DMS 273 treated with DMSO at 0.1 percent for 48 hours (cell line): ENCODE measurements around the gene CACNG3.
"Not testable (repeated sequence)": the region's sequence is repeated elsewhere in the genome, so short reads cannot be mapped to it uniquely, and the experiment has no call there.

ENCODE experiments used
- DNase-seq: peaks from one replicate; lab custom pipeline; 2025; lab: John Stamatoyannopoulos, UW

Gene CACNG3

GRCh38 chr16:24332582-24333090, 76.5 kb downstream of the CACNG3 start:
- DNase-seq = no peak

DNA sequence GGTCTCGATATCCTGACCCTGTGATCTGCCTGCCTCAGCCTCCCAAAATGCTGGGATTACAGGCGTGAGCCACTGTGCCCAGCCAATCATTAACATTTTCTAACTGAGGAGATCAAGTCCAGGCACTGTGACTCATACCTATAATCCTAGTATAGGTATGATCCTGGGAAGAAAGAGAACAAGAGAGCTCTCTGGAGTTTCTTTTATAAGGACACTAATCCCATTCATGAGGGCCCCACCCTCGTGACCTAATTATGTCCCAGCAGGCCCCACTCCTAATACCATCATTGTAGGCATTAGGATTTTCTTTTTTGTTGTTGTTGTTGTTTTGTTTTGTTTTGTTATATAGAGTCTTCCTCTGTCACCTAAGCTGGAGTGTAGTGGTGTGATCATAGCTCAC, 80.4 kb downstream of the CACNG3 start:
- DNase-seq = no peak

DNA sequence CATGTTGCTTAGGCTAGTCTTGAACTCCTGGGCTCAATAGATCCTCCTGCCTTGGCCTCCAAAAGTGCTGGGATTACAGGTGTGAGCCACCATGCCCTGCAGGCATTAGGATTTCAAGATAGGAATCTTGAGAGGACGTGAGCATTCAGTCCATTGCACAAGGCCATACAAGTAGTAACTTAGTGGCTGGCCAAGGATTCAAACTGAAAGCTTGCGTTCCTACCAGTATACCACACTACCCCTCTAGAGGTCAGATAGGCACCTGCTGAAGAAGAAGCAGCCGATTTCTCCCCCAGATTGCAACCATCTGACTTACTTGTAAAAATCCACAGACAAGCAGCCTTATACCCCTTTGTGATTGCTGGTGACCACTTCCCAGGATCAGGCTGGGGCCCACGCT, 80.9 kb downstream of the CACNG3 start:
- DNase-seq = no peak

- DNase-seq = not testable (repeated sequence)
These were observed 87.7 kb downstream of the CACNG3 start for GRCh38 chr16:24343829-24344228.

GRCh38 chr16:24344784-24345183, 88.6 kb downstream of the CACNG3 start:
- DNase-seq = no peak

- DNase-seq = no peak
These were observed 89.6 kb downstream of the CACNG3 start for GRCh38 chr16:24345704-24346103.

DNA sequence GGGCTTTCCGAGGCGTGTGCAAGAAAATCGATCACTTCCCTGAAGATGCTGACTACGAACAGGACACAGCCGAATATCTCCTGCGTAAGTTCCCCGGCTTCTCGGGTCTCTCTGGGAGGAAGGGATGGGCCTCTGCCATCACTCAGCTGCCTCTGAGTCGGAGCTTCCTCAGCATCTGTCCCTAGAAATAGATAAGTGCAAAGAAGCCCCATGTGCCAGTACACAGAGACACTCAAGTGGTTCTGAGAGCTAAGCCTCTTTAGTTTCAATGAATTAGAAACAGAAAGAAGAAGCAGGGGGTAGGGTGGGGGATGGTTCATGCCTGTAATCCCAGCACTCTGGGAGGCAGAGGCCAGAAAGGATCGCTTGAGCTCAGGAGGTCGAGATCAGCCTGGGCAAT, 90.6 kb downstream of the CACNG3 start:
- no peak for DNase-seq

DNA sequence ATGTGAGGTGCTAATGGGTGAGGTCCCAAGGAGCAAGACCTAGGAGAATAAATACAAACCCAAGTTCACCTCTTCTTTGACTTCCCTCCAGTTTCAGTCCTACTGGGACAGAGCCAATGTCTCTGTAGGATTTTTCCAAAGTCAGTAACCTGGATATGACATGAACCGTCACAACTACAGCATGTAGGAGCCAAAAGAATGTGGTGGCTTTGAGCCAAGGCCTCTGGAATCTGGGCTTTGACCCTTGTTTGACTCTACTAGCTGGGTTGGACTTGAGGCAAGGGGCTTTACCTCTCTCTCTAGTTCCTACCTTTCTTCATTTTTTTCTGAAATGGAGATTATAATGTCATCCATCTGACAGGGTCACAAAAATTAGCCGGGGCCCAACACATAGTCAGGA, 91.4 kb downstream of the CACNG3 start:
- DNase-seq = no peak

- no peak for DNase-seq
These were observed 92.6 kb downstream of the CACNG3 start for GRCh38 chr16:24348545-24349290.

DNA sequence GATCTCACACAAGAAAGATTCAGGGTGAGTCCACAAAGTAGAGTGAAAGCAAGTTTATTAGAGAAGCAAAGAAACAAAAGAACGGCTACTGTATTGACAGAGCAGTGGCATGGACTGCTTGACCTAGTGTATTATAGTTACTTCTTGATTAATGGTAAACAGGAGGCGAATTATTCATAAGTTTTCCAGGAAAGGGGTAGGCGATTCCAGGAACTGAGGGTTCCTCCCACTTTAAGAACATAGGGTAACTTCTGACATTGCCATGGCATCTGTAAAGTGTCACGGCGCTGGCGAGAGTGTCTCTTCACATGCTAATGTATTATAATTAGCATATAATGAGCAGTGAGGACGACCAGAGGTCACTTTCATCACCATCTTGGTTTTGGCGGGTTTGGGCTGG, 93.2 kb downstream of the CACNG3 start:
- DNase-seq = no peak

DNA sequence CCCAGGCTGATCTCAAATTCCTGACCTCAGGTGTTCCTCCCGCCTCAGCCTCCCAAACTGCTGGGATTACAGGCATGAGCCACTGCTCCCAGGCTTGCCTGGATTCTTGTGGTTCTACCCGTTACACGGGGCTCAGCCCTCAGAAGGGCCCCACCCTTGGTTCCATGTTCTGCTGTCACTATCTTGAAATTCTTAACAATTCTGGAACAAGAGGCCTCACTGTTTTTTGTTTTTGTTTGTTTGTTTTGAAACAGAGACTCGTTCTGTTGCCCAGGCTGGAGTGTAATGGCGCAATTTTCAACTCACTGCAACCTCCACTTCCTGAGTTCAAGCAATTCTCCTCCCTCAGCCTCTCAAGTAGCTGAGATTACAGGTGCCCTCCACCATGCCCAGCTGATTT, 96.6 kb downstream of the CACNG3 start:
- DNase-seq = no peak

DNA sequence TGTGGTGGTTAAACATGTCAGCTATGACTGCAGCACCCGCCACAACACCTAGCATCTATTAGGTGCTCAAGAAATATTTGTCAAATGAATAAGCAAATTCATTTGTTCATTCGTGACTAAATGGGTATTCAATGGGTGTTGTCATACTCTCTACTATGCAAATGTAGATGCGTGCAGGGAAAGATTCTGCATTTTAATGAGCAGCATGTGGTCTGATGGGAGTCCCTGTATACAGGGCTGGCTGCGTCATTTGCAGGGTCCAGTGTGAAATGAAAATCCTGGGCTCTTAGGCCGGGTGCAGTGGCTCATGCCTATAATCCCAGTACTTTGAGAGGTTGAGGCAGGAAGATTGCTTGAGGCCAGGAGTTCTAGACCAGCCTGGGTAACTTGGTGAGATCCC, 97.5 kb downstream of the CACNG3 start:
- DNase-seq = no peak

DNA sequence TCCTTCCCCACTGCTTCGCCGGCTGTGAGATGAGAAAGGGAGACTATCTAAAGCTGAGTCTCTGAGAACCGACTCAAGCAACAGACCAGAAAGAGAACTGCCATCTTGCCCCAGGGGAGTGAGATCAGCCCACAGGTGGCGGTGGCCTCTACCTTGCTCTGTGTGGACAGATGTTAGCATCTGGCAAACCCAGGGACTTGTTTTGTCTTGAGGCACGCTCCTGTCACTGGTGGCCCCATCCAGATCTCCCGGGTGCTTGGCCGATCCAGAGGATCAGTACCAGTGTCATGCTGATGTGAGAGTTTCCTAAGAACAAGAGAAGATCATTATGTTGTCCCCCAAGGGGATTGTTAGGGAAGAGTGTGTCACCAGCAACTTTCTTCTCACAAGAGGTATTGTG, 101.4 kb downstream of the CACNG3 start:
- no peak for DNase-seq

DNA sequence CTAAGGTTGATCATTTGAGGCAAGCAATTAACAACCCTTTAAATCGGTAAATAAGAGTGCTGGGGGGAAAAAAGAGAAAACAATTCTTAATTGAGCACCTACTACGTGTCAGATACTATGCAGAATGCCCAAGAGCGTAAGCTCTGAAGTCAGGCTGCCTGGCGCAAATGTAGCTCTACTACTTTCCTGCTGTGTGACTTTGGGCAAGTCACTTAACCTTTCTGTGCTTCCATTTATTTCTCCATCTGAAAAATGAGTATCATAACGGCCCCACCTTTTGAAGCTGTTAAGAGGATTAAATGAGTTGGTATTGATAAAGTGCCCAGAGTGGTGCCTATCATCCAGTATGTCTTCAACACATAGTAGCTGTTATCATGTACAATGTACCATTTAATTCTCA, 102.0 kb downstream of the CACNG3 start:
- no peak for DNase-seq

DNA sequence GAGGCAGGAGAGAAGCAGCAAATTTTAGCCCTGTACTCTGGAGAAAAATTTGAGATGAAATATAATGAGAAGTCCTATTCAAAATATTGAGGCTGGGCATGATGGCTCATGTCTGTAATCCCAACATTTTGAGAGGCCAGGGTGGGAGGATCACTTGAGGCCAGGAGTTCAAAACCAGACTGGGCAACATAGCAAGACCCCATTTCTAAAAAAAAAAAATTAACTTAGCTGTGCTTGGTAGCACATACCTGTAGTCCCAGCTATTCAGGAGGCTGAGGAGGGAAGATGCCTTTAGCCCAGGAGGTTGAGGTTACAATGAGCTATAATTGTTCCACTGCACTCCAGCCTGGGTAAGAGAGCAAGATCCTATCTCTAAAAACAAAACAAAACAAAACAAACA, 103.4 kb downstream of the CACNG3 start:
- no peak for DNase-seq

DNA sequence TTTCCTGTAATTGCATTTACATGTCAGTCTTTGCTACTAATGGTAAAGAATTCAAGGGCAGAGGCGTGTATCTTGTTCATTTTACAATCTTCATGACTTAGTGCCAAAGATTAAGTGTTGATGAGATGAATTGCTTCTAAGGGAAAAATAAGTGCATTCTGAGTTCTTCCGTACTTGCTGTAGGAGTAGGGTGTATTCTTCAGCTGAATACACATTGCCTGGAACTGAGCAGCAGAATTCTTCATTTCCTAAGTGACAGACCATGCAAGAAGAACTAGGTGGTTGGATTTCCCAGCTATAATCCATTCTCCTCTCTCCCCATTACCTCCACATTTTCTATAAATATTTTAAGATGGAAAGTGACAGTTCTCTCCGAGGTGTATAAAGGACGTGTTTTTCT, 104.8 kb downstream of the CACNG3 start:
- DNase-seq = no peak

- no peak for DNase-seq
These were observed 108.5 kb downstream of the CACNG3 start for GRCh38 chr16:24364596-24364995.

DNA sequence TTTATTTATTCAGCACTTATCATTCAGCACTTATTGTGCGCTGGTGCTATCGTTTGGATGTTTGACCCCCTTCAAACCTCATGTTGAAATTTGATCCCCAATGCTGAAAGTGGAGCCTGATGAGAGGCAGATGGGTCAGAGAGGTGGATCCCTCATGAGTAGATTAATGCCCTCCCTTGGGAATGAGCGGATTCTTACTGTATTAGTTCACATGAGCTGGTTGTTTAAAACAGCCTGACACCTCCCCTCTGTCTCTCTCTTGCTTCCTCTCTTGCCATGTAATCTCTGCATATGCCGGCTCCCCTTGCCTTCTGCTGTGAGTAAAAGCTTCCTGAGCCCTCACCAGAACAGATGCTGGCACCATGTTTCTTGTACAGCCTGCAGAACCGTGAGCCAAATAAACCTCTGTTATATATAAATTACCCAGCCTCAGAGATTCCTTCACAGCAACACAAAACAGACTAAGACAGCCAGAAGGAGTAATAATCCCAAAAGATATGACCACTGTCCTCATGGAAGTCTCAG, 111.1 kb downstream of the CACNG3 start:
- DNase-seq = no peak

DNA sequence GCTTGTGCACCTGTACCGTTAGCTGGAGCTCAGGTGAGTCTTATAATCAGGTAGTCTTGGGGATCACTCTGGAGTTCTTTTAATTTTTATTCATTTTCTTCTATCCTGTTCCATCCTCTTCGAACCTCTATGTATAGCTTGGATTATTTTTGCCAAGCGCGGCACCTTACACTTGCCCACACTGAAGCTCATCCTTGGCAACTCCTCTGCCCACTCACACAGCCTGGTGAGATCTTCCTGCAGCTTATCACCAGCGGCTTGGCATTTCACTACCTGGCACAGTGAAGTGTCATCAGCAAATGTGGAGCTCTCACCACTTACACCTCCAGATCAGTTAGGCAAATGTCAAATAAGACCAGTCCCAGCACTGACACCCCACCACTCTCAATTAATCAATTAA, 116.7 kb downstream of the CACNG3 start:
- no peak for DNase-seq

DNA sequence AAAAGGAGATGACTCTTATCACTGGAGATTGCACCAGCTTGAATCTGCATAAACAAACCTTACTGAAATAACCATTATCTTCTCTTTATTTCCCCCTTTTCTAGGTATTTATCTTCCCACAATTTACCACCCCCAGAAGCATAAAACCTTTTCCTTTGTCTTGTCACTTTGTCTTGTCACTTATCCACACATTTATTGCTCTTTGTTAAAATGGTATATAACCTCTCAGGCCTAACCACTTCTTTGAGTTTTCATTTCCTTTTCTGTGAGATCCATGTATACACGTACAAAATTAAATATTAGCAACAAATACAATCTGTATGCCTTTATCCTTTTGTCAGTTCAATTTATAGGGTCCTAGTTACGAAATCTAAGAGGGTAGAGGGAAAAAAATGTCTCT, 122.9 kb downstream of the CACNG3 start:
- DNase-seq = no peak

DNA sequence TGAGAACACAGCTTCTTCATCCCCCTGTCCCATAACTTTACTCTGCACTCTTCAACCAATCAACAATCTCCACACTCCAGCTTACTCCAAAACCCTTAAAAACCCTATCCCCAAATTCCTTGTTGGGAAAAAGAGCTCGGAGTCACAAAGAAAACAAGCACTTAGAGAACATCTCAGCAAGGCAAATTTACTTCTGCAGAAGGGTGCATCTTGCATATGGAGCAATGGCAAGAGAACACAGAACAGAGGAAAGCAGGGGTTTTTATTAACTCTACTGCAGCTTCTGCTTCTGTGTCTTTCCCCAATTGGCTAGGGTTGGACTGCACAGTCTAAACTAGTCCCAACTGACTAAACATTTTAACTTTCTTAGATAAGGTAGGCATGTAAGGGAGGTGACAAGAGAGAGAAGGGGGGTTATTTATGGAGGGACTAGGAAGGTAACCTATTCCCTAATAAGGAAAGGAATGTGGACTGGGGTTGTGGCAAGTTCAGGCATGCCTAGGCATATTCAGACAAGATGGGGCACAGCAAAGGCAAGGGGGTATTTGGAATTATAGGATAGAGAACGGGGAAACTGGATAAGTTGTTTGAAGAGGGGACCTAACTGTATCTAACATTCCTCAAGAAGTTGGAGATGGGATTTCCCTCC, 125.5 kb downstream of the CACNG3 start:
- DNase-seq = no peak

DNA sequence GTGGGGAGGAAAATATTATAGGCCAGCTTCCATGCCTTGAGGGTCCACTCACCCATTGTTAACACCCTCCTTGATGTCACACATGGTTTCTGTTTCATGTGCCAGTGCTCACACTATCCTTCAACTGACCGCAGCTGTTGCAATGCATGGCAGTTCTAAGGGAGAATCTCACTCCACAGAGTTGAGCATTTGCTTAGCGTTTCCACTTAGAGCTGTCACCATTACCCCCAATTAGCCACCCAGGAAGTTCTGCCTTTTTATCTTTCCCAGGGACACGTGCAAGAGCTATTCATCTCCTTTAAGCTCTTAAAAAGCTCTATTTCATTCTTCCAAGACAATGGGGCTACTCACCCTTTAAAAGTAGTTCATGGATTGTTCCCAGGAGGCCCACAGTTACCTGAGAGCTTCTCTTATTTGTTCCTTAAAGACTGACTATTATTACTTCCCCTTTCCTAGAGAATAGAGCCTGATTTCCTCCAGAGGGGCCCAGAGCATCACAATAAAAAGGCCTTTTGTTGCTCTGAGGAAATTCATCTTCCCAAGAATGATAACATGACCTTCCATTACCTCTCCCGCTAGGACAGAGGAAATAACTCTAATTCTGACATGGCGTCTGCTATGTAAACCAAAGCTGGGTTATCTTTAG, 126.8 kb downstream of the CACNG3 start:
- DNase-seq = no peak

GRCh38 chr16:24394341-24394740, 138.2 kb downstream of the CACNG3 start:
- DNase-seq = no peak
